Activated naive CD4-positive, alpha-beta T cell treated with anti-CD3 and anti-CD28 coated beads, Interleukin-2, amount 10 ng/mL, durations not matched to agents 7 days and 5 days (primary cell): Measurements from ENCODE around the gene INHBC.
"Not testable (repeated sequence)": the region's sequence is repeated elsewhere in the genome, so short reads cannot be mapped to it uniquely, and the experiment has no call there.

Experiments
- CTCF ChIA-PET: fragments of 350-600 bp; sonication (Branson Sonifier 250); formaldehyde crosslinking; loops from one replicate; lab custom pipeline; 2021; ENCODE audit warnings: antibody characterized with exemption; lab: Charles Lee
- DNase-seq: peaks from one replicate; pipeline ENCODE4 v3.0.0-alpha.2; 2020
- H3K27ac Mint-ChIP-seq: one replicate; pipeline ENCODE4 v1.8.0; 2021; ENCODE audit warnings: mild to moderate bottlenecking, moderate library complexity, mixed read lengths
- H3K27me3 Mint-ChIP-seq: one replicate; pipeline ENCODE4 v1.8.0; 2021; ENCODE audit warnings: mild to moderate bottlenecking, mixed read lengths
- H3K36me3 Mint-ChIP-seq: one replicate; pipeline ENCODE4 v1.8.0; 2021; ENCODE audit warnings: mixed read lengths
- H3K4me1 Mint-ChIP-seq: one replicate; pipeline ENCODE4 v1.8.0; 2021; ENCODE audit warnings: mixed read lengths
- H3K4me3 Mint-ChIP-seq: one replicate; pipeline ENCODE4 v1.8.0; 2021; ENCODE audit warnings: mild to moderate bottlenecking, moderate library complexity, mixed read lengths
- H3K9me3 Mint-ChIP-seq: one replicate; pipeline ENCODE4 v1.8.0; 2021; ENCODE audit warnings: mixed read lengths

The INHBC gene

GRCh38 chr12:57414160-57414559 lies 20.4 kb upstream of the INHBC start:
- CTCF ChIA-PET: interaction anchor here (0.7 to 1.1 kb wide), 2 partner anchors 16 to 45 kb away, joined by 3 read pairs; no protein-coding TSS in a partner anchor
- H3K4me1 Mint-ChIP-seq, H3K27me3 Mint-ChIP-seq, DNase-seq, H3K27ac Mint-ChIP-seq, H3K9me3 Mint-ChIP-seq, H3K4me3 Mint-ChIP-seq, H3K36me3 Mint-ChIP-seq: not testable (repeated sequence)

- H3K4me3 Mint-ChIP-seq: no peak overlapping the region
- H3K36me3 Mint-ChIP-seq: peaks cover 8% of the 10 kb centered on the region
- CTCF ChIA-PET: interaction anchor here (1.1 kb wide), 1 partner anchor 15 kb away, joined by 3 read pairs; no protein-coding TSS in a partner anchor
- no peak for DNase-seq
- H3K9me3 Mint-ChIP-seq: no peaks in the 10 kb centered on the region
- no peak overlapping the region for H3K27ac Mint-ChIP-seq
- H3K27me3 Mint-ChIP-seq: no peaks in the 10 kb centered on the region
- no peaks in the 10 kb centered on the region for H3K4me1 Mint-ChIP-seq
These were observed 19.5 kb upstream of the INHBC start for GRCh38 chr12:57415088-57415487.

- Mint-ChIP-seq H3K27me3 (no peaks in the 10 kb centered on the region), H3K9me3 (no peaks in the 10 kb centered on the region), H3K27ac (no peak overlapping the region), H3K4me3 (no peak overlapping the region), H3K4me1 (no peaks in the 10 kb centered on the region), H3K36me3 (peaks cover 11% of the 10 kb centered on the region)
- CTCF ChIA-PET: interaction anchor here (0.9 kb wide), 1 partner anchor 108 kb away, joined by 3 read pairs; no protein-coding TSS in a partner anchor
- DNase-seq: no peak
These were observed 18.3 kb upstream of the INHBC start for GRCh38 chr12:57416039-57416996.

- Mint-ChIP-seq H3K36me3 (peaks cover 19% of the 10 kb centered on the region), H3K27ac (no peak overlapping the region), H3K4me3 (no peak overlapping the region), H3K9me3 (no peaks in the 10 kb centered on the region), H3K4me1 (no peaks in the 10 kb centered on the region), H3K27me3 (no peaks in the 10 kb centered on the region)
- DNase-seq: no peak
- CTCF ChIA-PET: interaction anchor here (0.7 kb wide), 1 partner anchor 96 kb away, joined by 3 read pairs; no protein-coding TSS in a partner anchor
These were observed 16.3 kb upstream of the INHBC start for GRCh38 chr12:57418255-57418654.

- no peaks in the 10 kb centered on the region for H3K9me3 Mint-ChIP-seq
- no peaks in the 10 kb centered on the region for H3K4me1 Mint-ChIP-seq
- no peak for DNase-seq
- no peak overlapping the region for H3K27ac Mint-ChIP-seq
- H3K27me3 Mint-ChIP-seq: no peaks in the 10 kb centered on the region
- CTCF ChIA-PET: no interaction called here
- H3K4me3 Mint-ChIP-seq: no peak overlapping the region
- peaks cover 21% of the 10 kb centered on the region for H3K36me3 Mint-ChIP-seq
These were observed 15.1 kb upstream of the INHBC start for GRCh38 chr12:57419495-57419894.

GRCh38 chr12:57420482-57420881 lies 14.1 kb upstream of the INHBC start:
- Mint-ChIP-seq H3K27ac (no peak overlapping the region), H3K4me3 (no peak overlapping the region), H3K27me3 (no peaks in the 10 kb centered on the region), H3K36me3 (peaks cover 26% of the 10 kb centered on the region), H3K4me1 (no peaks in the 10 kb centered on the region), H3K9me3 (no peaks in the 10 kb centered on the region)
- DNase-seq: no peak
- CTCF ChIA-PET: interaction anchor here (0.6 kb wide), 1 partner anchor 41 kb away, joined by 3 read pairs; no protein-coding TSS in a partner anchor

- DNase-seq, H3K4me3 Mint-ChIP-seq, H3K9me3 Mint-ChIP-seq, CTCF ChIA-PET, H3K27ac Mint-ChIP-seq, H3K27me3 Mint-ChIP-seq: not testable (repeated sequence)
- Mint-ChIP-seq H3K4me1 (peaks cover 40% of the 10 kb centered on the region), H3K36me3 (peaks cover 27% of the 10 kb centered on the region)
These were observed 7.6 kb upstream of the INHBC start for GRCh38 chr12:57426948-57427347.

- peaks cover 17% of the 10 kb centered on the region for H3K36me3 Mint-ChIP-seq
These were observed 5.6 kb upstream of the INHBC start for GRCh38 chr12:57428965-57429364.

GRCh38 chr12:57429473-57430111 lies 5.0 kb upstream of the INHBC start:
- Mint-ChIP-seq H3K36me3 (peaks cover 14% of the 10 kb centered on the region), H3K27ac (peak overlapping the region; percentile 98), H3K9me3 (no peaks in the 10 kb centered on the region), H3K4me1 (peaks cover 43% of the 10 kb centered on the region), H3K4me3 (peak overlapping the region; percentile 89), H3K27me3 (no peaks in the 10 kb centered on the region)
- no peak for DNase-seq
- CTCF ChIA-PET: interaction anchor here (0.7 to 1.4 kb wide), 8 partner anchors 15 to 200 kb away, joined by 3 to 4 read pairs (median 3); partner anchors contain the start of genes GLI1 and SHMT2

More at GRCh38 chr12:57428965-57429364, 5.6 kb upstream of the INHBC start:
- Mint-ChIP-seq H3K27me3 (no peaks in the 10 kb centered on the region), H3K4me1 (peaks cover 43% of the 10 kb centered on the region), H3K4me3 (peak overlapping the region; percentile 89), H3K27ac (peak overlapping the region; percentile 82), H3K9me3 (no peaks in the 10 kb centered on the region)
- CTCF ChIA-PET: interaction anchor here (1.4 kb wide), 1 partner anchor 50 kb away, joined by 3 read pairs; no protein-coding TSS in a partner anchor
- no peak for DNase-seq

GRCh38 chr12:57430112-57430930 lies 4.3 kb upstream of the INHBC start:
- DNase-seq: peak; percentile 65
- Mint-ChIP-seq H3K9me3 (no peaks in the 10 kb centered on the region), H3K36me3 (peaks cover 11% of the 10 kb centered on the region), H3K4me1 (peaks cover 45% of the 10 kb centered on the region), H3K27ac (peak overlapping the region; percentile 98), H3K27me3 (peaks cover 3% of the 10 kb centered on the region), H3K4me3 (peak overlapping the region; percentile 89)
- CTCF ChIA-PET: interaction anchor here (0.7 to 1.4 kb wide), 8 partner anchors 14 to 201 kb away, joined by 3 to 4 read pairs (median 3); partner anchors contain the start of genes GLI1 and SHMT2

GRCh38 chr12:57430931-57431566 lies 3.5 kb upstream of the INHBC start, which contains the start of gene R3HDM2:
R3HDM2 (minus strand) TSS chr12:57431043; CDS start chr12:57310428, 120,615 bp downstream.
- CTCF ChIA-PET: interaction anchor here (1.2 kb wide), 1 partner anchor 159 kb away, joined by 4 read pairs; no protein-coding TSS in a partner anchor
- peaks cover 7% of the 10 kb centered on the region for H3K36me3 Mint-ChIP-seq
- H3K9me3 Mint-ChIP-seq: no peaks in the 10 kb centered on the region
- H3K27me3 Mint-ChIP-seq: peaks cover 5% of the 10 kb centered on the region
- peaks cover 48% of the 10 kb centered on the region for H3K4me1 Mint-ChIP-seq
- DNase-seq: peak; percentile 97
- H3K27ac Mint-ChIP-seq: peak within 1 kb of the TSS; percentile 98
- H3K4me3 Mint-ChIP-seq: peak within 1 kb of the TSS; percentile 89

- peaks cover 7% of the 10 kb centered on the region for H3K36me3 Mint-ChIP-seq
- H3K27me3 Mint-ChIP-seq: peaks cover 5% of the 10 kb centered on the region
- peaks cover 43% of the 10 kb centered on the region for H3K4me1 Mint-ChIP-seq
- CTCF ChIA-PET: interaction anchor here (1.2 to 1.9 kb wide), 3 partner anchors 20 to 160 kb away, joined by 4 to 11 read pairs (median 8); partner anchors contain the start of gene GLI1
- H3K9me3 Mint-ChIP-seq: no peaks in the 10 kb centered on the region
- peak overlapping the region; percentile 96 for H3K27ac Mint-ChIP-seq
- peak overlapping the region; percentile 83 for H3K4me3 Mint-ChIP-seq
- DNase-seq: no peak
These were observed 2.9 kb upstream of the INHBC start for GRCh38 chr12:57431654-57432188.
